Type B pancreatic cell (in vitro differentiated cells): ENCODE measurements around the gene NT5DC1. TPM values are rescaled to one million over a fixed set of nuclear protein-coding genes. Genes with fewer than 3 reads are reported as not detected.
A peak's percentile ranks its signal among the peaks of the same experiment; 100 is the strongest.

Experiments used
- DNase-seq: peaks from one replicate; pipeline ENCODE4 v3.0.0; 2021; ENCODE audit warnings: mixed read lengths; ENCODE audit not compliant: unreplicated experiment; ENCODE audit errors: extremely low spot score
- H3K27ac Mint-ChIP-seq: 2 replicates; pipeline ENCODE4 v1.8.0; 2021; ENCODE audit warnings: mild to moderate bottlenecking, mixed read lengths
- H3K27me3 Mint-ChIP-seq: 2 replicates; pipeline ENCODE4 v1.8.0; 2021; ENCODE audit warnings: mixed read lengths
- H3K36me3 Mint-ChIP-seq: 2 replicates; pipeline ENCODE4 v1.8.0; 2021; ENCODE audit warnings: mixed read lengths
- H3K4me1 Mint-ChIP-seq: one replicate; pipeline ENCODE4 v1.8.0; 2021; ENCODE audit warnings: mixed read lengths; ENCODE audit not compliant: unreplicated experiment
- H3K4me3 Mint-ChIP-seq: 2 replicates; pipeline ENCODE4 v1.8.0; 2021; ENCODE audit warnings: mild to moderate bottlenecking, mixed read lengths
- H3K9me3 Mint-ChIP-seq: 2 replicates; pipeline ENCODE4 v1.8.0; 2021; ENCODE audit warnings: mixed read lengths
- CTCF ChIP-seq: fragments of 200-600 bp; sonication (generic); conservative IDR thresholded peaks from 2 replicates; pipeline ENCODE4 v1.5.0; 2021; ENCODE audit warnings: antibody characterized with exemption, mild to moderate bottlenecking
- total RNA-seq: library from RNA; stranded (reverse); gene quantifications from 2 replicates; pipeline ENCODE4 v1.2.1, GENCODE V29; 2021; ENCODE audit warnings: low replicate concordance

The NT5DC1 gene
- total RNA-seq, 1 donor from 2014 or later: 36.7 TPM

DNA sequence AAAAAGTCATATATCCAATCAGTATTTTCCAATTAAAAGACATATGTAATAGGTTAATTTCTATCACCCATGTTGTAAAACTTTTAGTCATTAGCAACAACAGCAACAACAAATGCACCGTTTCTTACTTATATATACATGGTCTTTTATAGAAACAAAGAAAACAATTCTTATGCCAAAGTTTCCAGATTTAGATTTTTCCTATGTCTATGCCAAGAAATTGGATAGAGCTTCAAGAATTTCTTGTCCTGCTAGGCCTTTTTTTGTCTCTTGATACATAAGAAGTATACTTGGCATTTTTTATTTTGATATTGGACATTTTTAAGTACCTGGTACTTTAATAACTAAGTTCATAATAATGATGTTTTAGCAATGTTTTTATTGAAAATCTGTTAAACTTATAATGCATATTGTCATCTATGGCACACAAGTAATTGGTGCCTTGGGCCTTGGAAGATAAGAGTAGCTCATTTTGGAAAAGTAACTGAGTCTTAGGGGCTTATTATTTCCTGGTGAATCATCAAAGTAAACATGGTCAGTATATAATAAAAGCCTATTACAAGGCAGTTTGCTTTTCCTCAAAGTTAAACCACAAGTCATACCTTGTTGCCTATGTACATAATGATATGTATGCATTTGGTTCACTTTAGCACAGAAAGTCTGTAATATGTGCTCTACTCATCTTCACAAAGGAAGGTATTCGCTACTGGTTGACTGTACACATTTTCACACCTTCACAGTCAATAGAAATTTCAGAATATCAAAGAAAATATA lies 29.9 kb upstream of the NT5DC1 start:
- Mint-ChIP-seq H3K27me3 (no peaks in the 10 kb centered on the region), H3K9me3 (no peaks in the 10 kb centered on the region), H3K4me1 (no peaks in the 10 kb centered on the region), H3K36me3 (no peaks in the 10 kb centered on the region), H3K4me3 (no peak overlapping the region), H3K27ac (no peak overlapping the region)
- no peak for TF ChIP-seq CTCF
- no peak for DNase-seq

GRCh38 chr6:116072368-116072767 lies 28.3 kb upstream of the NT5DC1 start:
- Mint-ChIP-seq H3K4me1 (no peaks in the 10 kb centered on the region), H3K27ac (no peak overlapping the region), H3K36me3 (no peaks in the 10 kb centered on the region), H3K27me3 (no peaks in the 10 kb centered on the region), H3K4me3 (no peak overlapping the region), H3K9me3 (no peaks in the 10 kb centered on the region)
- no peak for DNase-seq
- TF ChIP-seq CTCF: no peak

- no peak overlapping the region for H3K4me3 Mint-ChIP-seq
- no peak for TF ChIP-seq CTCF
- H3K27me3 Mint-ChIP-seq: no peaks in the 10 kb centered on the region
- no peak overlapping the region for H3K27ac Mint-ChIP-seq
- no peak for DNase-seq
- H3K36me3 Mint-ChIP-seq: no peaks in the 10 kb centered on the region
- no peaks in the 10 kb centered on the region for H3K9me3 Mint-ChIP-seq
- H3K4me1 Mint-ChIP-seq: no peaks in the 10 kb centered on the region
Observed at GRCh38 chr6:116073765-116074440, 26.8 kb upstream of the NT5DC1 start.

GRCh38 chr6:116074732-116075390 lies 25.8 kb upstream of the NT5DC1 start:
- H3K4me3 Mint-ChIP-seq: no peak overlapping the region
- no peak overlapping the region for H3K27ac Mint-ChIP-seq
- DNase-seq: no peak
- H3K4me1 Mint-ChIP-seq: no peaks in the 10 kb centered on the region
- no peaks in the 10 kb centered on the region for H3K27me3 Mint-ChIP-seq
- no peaks in the 10 kb centered on the region for H3K36me3 Mint-ChIP-seq
- TF ChIP-seq CTCF: no peak
- H3K9me3 Mint-ChIP-seq: no peaks in the 10 kb centered on the region

DNA sequence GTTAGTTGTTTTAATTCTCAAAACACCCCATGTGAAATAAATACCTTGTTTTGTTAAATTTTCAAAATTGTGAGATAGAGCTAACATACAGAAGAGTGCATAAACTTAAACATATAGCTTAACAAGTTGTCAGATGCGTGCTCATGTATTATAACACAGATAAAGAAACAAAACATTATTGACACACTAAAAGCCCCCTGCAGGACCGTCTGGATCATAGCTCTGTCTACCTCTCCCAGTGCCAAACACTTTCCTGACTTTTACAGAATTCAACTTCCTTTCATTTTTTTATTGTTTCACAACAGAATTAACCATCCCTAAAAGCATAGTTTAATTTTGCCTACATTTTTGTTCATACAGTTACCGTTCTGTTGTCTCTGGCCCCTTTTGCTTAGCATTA lies 22.1 kb upstream of the NT5DC1 start:
- DNase-seq: no peak
- Mint-ChIP-seq H3K27me3 (no peaks in the 10 kb centered on the region), H3K36me3 (no peaks in the 10 kb centered on the region)

More for the DNA sequence above, 22.1 kb upstream of the NT5DC1 start:
- H3K4me1 Mint-ChIP-seq: no peaks in the 10 kb centered on the region
- no peak overlapping the region for H3K27ac Mint-ChIP-seq
- no peak overlapping the region for H3K4me3 Mint-ChIP-seq
- TF ChIP-seq CTCF: peak; percentile 34
- no peaks in the 10 kb centered on the region for H3K9me3 Mint-ChIP-seq
